HepG2 (cell line): ENCODE results near the gene UBQLN4. TPM values are rescaled to one million over a fixed set of nuclear protein-coding genes. Genes with fewer than 3 reads are reported as not detected.

Experiments
- ARNTL ChIP-seq: sonication (generic); formaldehyde crosslinking; IDR thresholded peaks from 2 replicates; pipeline ENCODE4 v1.4.0; 2020; ENCODE audit warnings: mild to moderate bottlenecking, missing genetic modification reagents
- CAMTA2 ChIP-seq: sonication (generic); formaldehyde crosslinking; IDR thresholded peaks from 2 replicates; pipeline ENCODE4 v1.4.0; 2020; ENCODE audit warnings: mild to moderate bottlenecking, missing genetic modification reagents, borderline replicate concordance
- CEBPB ChIP-seq: IDR thresholded peaks from 2 replicates; pipeline ENCODE4 v1.6.1; 2011; ENCODE audit warnings: low read depth, low read length, improper control_type of control experiment, borderline replicate concordance
- DMAP1 ChIP-seq: IDR thresholded peaks from 2 replicates; pipeline ENCODE4 v1.6.1; 2016
- GABPB1 ChIP-seq: IDR thresholded peaks from 2 replicates; pipeline ENCODE4 v1.6.1; 2016; ENCODE audit warnings: mild to moderate bottlenecking, missing genetic modification reagents, moderate library complexity, missing compliant biosample characterization
- GLI4 ChIP-seq: sonication (generic); formaldehyde crosslinking; IDR thresholded peaks from 2 replicates; pipeline ENCODE4 v1.5.1; 2020; ENCODE audit warnings: missing genetic modification reagents, mild to moderate bottlenecking, moderate library complexity, borderline replicate concordance
- HOXA7 ChIP-seq: sonication (generic); formaldehyde crosslinking; IDR thresholded peaks from 2 replicates; pipeline ENCODE4 v1.8.1; 2022; ENCODE audit warnings: mild to moderate bottlenecking, missing genetic modification reagents, moderate library complexity
- IRF1 ChIP-seq: sonication (generic); formaldehyde crosslinking; IDR thresholded peaks from 2 replicates; pipeline ENCODE4 v1.4.0; 2020; ENCODE audit warnings: low read depth, mild to moderate bottlenecking, missing genetic modification reagents
- MXD3 ChIP-seq: IDR thresholded peaks from 2 replicates; pipeline ENCODE4 v1.6.1; 2016; ENCODE audit warnings: mild to moderate bottlenecking, missing biosample characterization, missing genetic modification reagents
- NR2C2 ChIP-seq: sonication (generic); formaldehyde crosslinking; IDR thresholded peaks from 2 replicates; pipeline ENCODE4 v1.4.0; 2020; ENCODE audit warnings: missing genetic modification reagents, mild to moderate bottlenecking, moderate library complexity, borderline replicate concordance
- PAF1 ChIP-seq: IDR thresholded peaks from 2 replicates; pipeline ENCODE4 v1.6.1; 2016; ENCODE audit warnings: missing genetic modification reagents, missing compliant biosample characterization
- POLR2AphosphoS2 ChIP-seq: IDR thresholded peaks from 2 replicates; pipeline ENCODE4 v1.6.1; 2011; ENCODE audit warnings: low read depth, low read length, improper control_type of control experiment
- REXO4 ChIP-seq: sonication (generic); formaldehyde crosslinking; IDR thresholded peaks from 2 replicates; pipeline ENCODE4 v1.8.0; 2022; ENCODE audit warnings: missing genetic modification reagents, mild to moderate bottlenecking, borderline replicate concordance
- RFXANK ChIP-seq: IDR thresholded peaks from 2 replicates; pipeline ENCODE4 v1.6.1; 2016
- SMAD1 ChIP-seq: sonication (generic); formaldehyde crosslinking; IDR thresholded peaks from 2 replicates; pipeline ENCODE4 v1.4.0; 2020; ENCODE audit warnings: missing genetic modification reagents, low read depth, mild to moderate bottlenecking, borderline replicate concordance
- SOX13 ChIP-seq, 3 experiments: fragments of 450-650 bp in 1 of 3; sonication (generic) in 1 of 3; formaldehyde crosslinking in 1 of 3; IDR thresholded peaks in 2 of 3; conservative IDR thresholded peaks in 1 of 3; 2 replicates each; pipeline versions ENCODE4 v1.5.0 to v1.6.1; 2016 to 2020; ENCODE audit warnings: antibody characterized with exemption in 1 of 3, mild to moderate bottlenecking in 1 of 3, missing compliant biosample characterization in 1 of 3, missing genetic modification reagents in 1 of 3, moderate library complexity in 1 of 3
- SRF ChIP-seq: IDR thresholded peaks from 2 replicates; pipeline ENCODE4 v1.6.1; 2011; ENCODE audit warnings: mild to moderate bottlenecking, low read depth, low read length, moderate library complexity
- STAG1 ChIP-seq: sonication (generic); formaldehyde crosslinking; IDR thresholded peaks from 2 replicates; pipeline ENCODE4 v1.4.0; 2020; ENCODE audit warnings: missing genetic modification reagents
- TAF15 ChIP-seq: fragments of 200-400 bp; formaldehyde crosslinking; IDR thresholded peaks from one replicate; pipeline ENCODE4 v1.6.1; 2018; ENCODE audit warnings: mild to moderate bottlenecking, low read depth, low read length; ENCODE audit not compliant: poor library complexity, severe bottlenecking
- TOPORS ChIP-seq: sonication (generic); formaldehyde crosslinking; IDR thresholded peaks from 2 replicates; pipeline ENCODE4 v1.8.0; 2023; ENCODE audit warnings: mild to moderate bottlenecking, missing genetic modification reagents
- ZBTB34 ChIP-seq: sonication (generic); formaldehyde crosslinking; IDR thresholded peaks from 2 replicates; pipeline ENCODE4 v1.8.0; 2022; ENCODE audit warnings: mild to moderate bottlenecking, missing genetic modification reagents
- ZBTB4 ChIP-seq: sonication (generic); formaldehyde crosslinking; IDR thresholded peaks from 2 replicates; pipeline ENCODE4 v1.4.0; 2020; ENCODE audit warnings: missing genetic modification reagents, mild to moderate bottlenecking, borderline replicate concordance
- ZMYM3 ChIP-seq: sonication (generic); formaldehyde crosslinking; IDR thresholded peaks from 2 replicates; pipeline ENCODE4 v1.5.1; 2020; ENCODE audit warnings: mild to moderate bottlenecking, missing genetic modification reagents
- ZNF180 ChIP-seq: sonication (generic); formaldehyde crosslinking; IDR thresholded peaks from 2 replicates; pipeline ENCODE4 v1.4.0; 2020; ENCODE audit warnings: low read depth, missing genetic modification reagents, borderline replicate concordance
- ZNF256 ChIP-seq: sonication (generic); formaldehyde crosslinking; conservative IDR thresholded peaks from 2 replicates; pipeline ENCODE4 v1.4.0; 2020; ENCODE audit warnings: missing genetic modification reagents
- ZNF660 ChIP-seq: sonication (generic); formaldehyde crosslinking; IDR thresholded peaks from 2 replicates; pipeline ENCODE4 v1.5.1; 2020; ENCODE audit warnings: mild to moderate bottlenecking, low read depth, missing genetic modification reagents, borderline replicate concordance
- ZNF772 ChIP-seq: sonication (generic); formaldehyde crosslinking; IDR thresholded peaks from 2 replicates; pipeline ENCODE4 v1.5.0; 2020; ENCODE audit warnings: mild to moderate bottlenecking, missing genetic modification reagents
- polyA plus RNA-seq, 8 experiments: library from polyadenylated mRNA; depleted of rRNA in 3 of 8; stranded (reverse) in 7 of 8; unstranded in 1 of 8; fragments of >200 nt; fragmentation: Illumina TruSeq in 4 of 8; extraction: Trizol in 4 of 8; gene quantifications; 2 replicates each; pipeline versions ENCODE4 v1.2.1 to v1.2.3, GENCODE V29; 2011 to 2016; ENCODE audit warnings: low read depth in 4 of 8, missing spikeins in 1 of 8, mixed read lengths in 1 of 8; ENCODE audit not compliant: insufficient read depth in 1 of 8
- total RNA-seq, 5 experiments: library from RNA; depleted of rRNA; stranded (reverse); fragments of >200 nt; fragmentation: Illumina TruSeq; extraction: Trizol; gene quantifications; 2 replicates each; pipeline ENCODE4 v1.2.3, GENCODE V29; 2016; ENCODE audit warnings: low read depth in 1 of 5

The UBQLN4 gene
- total and polyA plus RNA-seq, 2 of the 13 experiments (the other 11 are each of a cell fraction or from before 2014, with no cell fraction given): 31.5 to 39.8 TPM

GRCh38 chr1:156099282-156099681, 45.7 kb upstream of the UBQLN4 start (continued):
- TF ChIP-seq ZBTB4 (CRISPR knock-in tag) (no peak), SOX13 (IDR thresholded peaks at IDR 0.05) (no peak), SOX13 (CRISPR knock-in tag; conservative IDR thresholded peaks at IDR 0.05 in 1 of 2, IDR thresholded peaks at IDR 0.05 in 1 of 2) (0 out of 4 replicates have a peak, but pooled peaks of 1 of the 2 experiments have one; percentile 9), REXO4 (CRISPR knock-in tag) (no peak), ZNF180 (CRISPR knock-in tag) (no peak), TAF15 (no peak), PAF1 (CRISPR knock-in tag) (no peak), ZMYM3 (peak; percentile 59; the same call in 1 of the 2 replicates), DMAP1 (CRISPR knock-in tag) (no peak), ZBTB34 (CRISPR knock-in tag) (no peak), ARNTL (CRISPR knock-in tag) (no peak), ZNF772 (CRISPR knock-in tag) (no peak), IRF1 (CRISPR knock-in tag) (no peak), SMAD1 (CRISPR knock-in tag) (no peak), CEBPB (peak; percentile 44; the same call in 1 of the 2 replicates), GLI4 (CRISPR knock-in tag) (no peak), HOXA7 (no peak), POLR2AphosphoS2 (no peak), ZNF660 (CRISPR knock-in tag) (no peak), ZNF256 (CRISPR knock-in tag) (no peak), MXD3 (no peak), NR2C2 (CRISPR knock-in tag) (no peak), RFXANK (CRISPR knock-in tag) (no peak), TOPORS (CRISPR knock-in tag) (no peak), STAG1 (CRISPR knock-in tag) (no peak), GABPB1 (CRISPR knock-in tag) (no peak), SRF (no peak), CAMTA2 (CRISPR knock-in tag) (no peak)
